DMS153 treated with DMSO at 0.1 percent for 48 hours (cell line): ENCODE results near the gene SNX18.

Source experiments
- DNase-seq: peaks from one replicate; lab custom pipeline; 2025; ENCODE audit not compliant: unreplicated experiment; lab: John Stamatoyannopoulos, UW

The SNX18 gene

DNA sequence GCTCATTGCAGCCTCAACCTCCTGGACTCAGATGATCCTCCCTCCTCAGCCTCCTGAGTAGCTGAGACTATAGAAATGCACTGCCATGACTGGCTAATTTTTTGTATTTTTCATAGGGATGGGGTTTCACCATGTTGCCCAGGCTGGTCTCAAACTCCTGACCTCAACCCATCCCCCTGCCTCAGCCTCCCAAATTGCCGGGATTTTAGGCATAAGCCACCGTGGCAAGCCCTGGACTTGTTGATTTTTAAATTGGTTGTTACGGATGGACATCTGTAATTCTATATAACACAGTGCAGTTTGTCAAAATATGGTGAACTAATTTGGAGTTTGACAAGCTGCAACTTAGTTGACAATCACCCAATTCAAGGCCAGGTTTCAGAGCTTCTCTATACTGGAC lies 22.7 kb downstream of the SNX18 start:
- no peak for DNase-seq

GRCh38 chr5:54541823-54542783 lies 24.5 kb downstream of the SNX18 start:
- no peak for DNase-seq

DNA sequence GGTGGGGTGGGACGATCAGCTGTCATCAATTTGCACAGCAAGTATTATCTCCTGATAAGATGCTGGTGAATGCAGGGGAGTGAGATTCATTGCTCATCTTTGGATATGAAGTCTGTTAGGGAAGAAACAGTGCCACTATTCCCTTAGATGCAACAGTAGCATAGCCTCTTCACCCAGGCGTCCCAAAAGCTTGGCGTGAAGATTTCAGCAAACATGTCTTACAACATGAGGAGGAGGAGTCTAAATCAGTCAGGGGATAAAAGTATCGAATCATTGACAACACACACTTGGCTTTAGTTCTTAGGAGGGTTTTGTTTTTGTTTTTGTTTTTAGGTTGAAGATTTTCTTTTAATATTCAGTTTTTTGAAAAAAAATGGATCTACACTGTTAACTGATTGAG lies 26.5 kb downstream of the SNX18 start:
- DNase-seq = no peak

- DNase-seq = no peak
Measured at GRCh38 chr5:54545796-54546195, 28.2 kb downstream of the SNX18 start.

DNA sequence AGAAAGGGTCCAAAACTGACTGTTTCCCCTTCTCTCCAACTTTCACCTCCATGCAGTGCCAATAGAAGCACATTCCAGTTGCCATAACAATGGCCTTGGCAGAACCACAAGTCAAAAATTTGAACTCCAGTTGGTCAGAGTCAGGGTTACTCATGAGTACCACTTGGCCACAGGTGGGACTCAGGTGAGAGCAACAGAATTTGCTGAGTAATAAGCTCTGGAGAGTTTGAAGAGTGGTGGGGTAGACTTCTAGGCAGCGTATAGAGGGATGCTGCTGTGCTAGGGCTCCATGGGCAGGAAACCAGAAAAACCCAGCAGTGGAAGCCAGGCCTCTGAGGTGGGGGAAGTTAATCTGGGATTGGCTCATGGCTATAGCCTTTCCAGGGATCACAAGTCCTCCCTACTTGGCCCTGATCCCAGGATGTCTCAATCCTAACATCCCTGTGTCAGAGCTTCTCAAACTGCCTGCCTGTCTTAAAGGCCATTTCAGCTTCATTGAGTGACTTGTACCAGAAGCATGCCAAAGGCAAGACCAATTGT lies 30.2 kb downstream of the SNX18 start:
- DNase-seq = no peak

DNA sequence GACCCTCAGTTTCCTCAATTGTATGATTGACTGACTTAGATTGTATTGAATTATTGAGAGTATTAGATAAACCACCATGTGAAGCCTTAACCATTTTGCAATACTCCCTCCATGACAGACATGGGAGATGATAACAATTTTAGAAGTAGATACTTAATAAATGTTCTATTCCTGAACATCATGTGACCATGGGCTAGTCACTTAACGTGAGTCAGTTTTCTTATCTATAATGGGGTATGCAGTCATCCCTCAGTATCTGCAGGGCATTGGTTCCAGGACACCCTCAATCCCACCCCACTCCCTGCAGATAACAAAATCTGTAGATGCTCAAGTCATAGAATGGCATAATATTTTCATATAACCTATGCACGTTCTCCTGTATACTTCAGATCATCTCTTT lies 31.0 kb downstream of the SNX18 start:
- DNase-seq = no peak

DNA sequence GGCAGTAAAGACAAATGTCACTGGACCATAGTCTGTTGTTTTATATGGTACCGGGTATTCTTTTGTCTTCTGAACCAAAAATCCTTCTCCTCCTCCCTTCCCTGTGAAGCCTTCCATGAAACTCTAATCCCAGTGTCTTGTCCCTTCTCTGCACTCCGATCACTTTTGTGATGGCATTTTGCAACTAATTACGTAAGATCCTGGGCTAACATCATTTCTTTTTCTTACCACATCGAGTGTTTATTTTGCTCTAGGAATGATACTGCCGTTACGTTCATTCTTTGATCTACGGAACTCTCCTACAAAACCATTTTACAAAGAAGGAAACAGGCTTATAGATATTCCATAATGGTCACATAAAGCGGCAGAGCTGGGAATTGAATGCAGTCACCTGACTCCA lies 33.7 kb downstream of the SNX18 start:
- no peak for DNase-seq

GRCh38 chr5:54551926-54552325 lies 34.4 kb downstream of the SNX18 start:
- DNase-seq = no peak

DNA sequence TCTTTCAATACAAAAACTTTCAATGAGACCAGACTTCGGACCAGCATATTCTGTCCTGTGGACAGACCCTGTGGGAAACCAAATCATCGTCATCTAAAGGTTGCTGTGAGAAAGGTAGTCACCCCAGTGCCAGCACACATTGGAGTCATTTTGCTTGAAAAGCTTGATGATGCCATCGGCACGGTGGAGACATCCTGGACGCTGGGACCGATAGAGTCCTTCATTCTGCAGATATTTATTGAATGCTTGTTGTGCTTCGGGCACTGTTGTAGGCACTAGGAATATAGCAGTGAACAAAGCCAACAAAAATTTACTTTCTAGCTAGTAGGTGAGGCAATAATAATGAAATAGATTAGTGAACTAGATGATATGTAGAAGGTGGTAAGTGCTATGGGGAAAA lies 34.9 kb downstream of the SNX18 start:
- DNase-seq = no peak

- DNase-seq = no peak
Measured at GRCh38 chr5:54553659-54554207, 36.2 kb downstream of the SNX18 start.

DNA sequence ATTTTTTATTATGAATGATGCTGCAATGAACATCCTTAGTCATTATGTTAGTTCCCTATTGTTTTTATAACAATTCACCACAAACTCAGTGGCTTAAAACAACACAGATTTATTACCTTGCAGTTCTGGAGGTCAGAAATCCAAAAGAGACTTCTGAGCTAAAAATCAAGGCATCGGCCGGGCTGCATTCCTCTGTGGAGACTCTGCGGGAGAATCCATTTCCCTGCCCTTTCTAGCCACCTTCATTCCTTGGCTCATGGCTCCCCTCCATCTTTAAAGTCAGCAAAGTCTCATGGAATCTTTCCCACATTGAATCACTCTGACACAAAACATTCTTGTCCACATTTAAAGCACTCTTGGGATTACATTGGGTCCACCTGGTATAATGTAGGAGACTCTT lies 38.6 kb downstream of the SNX18 start:
- no peak for DNase-seq

- DNase-seq = no peak
Measured at GRCh38 chr5:54558362-54558761, 40.8 kb downstream of the SNX18 start.

- no peak for DNase-seq
Measured at GRCh38 chr5:54561651-54562050, 44.1 kb downstream of the SNX18 start.

DNA sequence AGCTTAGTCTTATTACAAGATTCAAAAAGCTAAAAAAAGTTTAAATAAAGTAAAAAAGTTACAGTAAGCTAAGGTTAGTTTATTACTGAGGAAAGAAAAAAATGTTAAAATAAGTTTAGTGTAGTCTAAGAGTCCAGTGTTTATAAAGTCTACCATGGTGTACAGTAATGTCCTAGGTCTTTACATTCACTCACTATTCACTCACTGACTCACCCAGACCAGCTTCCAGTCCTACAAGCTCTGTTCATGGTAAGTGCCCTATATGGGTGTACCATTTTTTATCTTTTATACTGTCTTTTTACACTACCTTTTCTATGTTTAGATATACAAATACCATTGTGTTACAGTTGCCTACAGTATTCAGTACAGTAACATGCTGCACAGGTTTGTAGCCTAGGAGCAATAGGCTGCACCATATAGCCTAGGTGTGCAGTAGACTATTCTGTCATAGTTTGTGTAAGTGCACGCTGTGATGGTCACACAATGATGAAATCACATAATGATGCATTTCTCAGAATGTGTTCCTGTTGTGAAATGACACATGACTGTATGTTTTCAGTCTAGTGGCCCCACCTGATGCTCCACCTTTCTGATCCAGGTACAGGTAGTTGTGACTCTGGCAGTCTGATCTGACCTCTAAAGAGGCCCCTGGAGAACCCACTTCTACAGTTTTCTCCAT lies 45.7 kb downstream of the SNX18 start:
- DNase-seq = no peak

DNA sequence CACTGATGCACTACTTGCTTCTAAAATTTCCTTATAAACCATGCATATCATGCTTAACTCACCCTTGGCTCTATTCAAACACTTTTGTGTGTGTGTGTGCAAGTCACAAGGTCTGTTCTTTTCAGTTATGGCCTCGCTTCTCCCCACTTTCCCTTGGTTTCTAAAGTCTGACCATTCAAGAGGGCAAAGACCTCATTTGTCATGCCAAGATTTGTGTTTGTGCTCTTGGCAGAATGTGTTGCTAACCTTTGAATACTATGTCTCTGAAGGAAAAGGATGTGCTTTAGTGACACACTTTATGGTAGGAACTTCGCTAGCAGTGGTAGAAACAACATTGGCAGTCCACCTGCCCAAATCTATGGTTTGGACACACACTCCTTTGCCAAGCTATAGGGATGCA lies 50.4 kb downstream of the SNX18 start:
- no peak for DNase-seq

GRCh38 chr5:54570916-54571315 lies 53.4 kb downstream of the SNX18 start:
- no peak for DNase-seq

DNA sequence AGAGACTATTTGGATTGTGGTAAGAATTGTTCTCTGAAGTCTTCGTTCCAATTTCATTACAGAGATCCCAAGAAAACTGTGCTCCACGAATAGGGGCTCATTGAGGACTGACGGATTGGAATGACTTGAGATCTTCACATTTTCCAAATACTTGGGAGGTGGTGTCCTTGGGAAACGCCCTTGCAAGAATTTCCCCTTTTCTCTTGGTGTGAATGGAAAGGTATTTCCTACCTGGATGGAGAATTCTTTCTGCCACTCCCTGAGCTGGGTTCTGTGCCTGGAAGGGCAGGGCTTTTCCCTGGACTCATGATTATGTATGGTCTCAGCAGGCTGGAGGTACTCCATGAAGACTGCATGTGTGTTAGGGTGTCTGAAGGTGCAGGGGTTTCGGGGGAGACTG lies 53.9 kb downstream of the SNX18 start:
- no peak for DNase-seq

- no peak for DNase-seq
Measured at GRCh38 chr5:54573812-54574489, 56.4 kb downstream of the SNX18 start.

DNA sequence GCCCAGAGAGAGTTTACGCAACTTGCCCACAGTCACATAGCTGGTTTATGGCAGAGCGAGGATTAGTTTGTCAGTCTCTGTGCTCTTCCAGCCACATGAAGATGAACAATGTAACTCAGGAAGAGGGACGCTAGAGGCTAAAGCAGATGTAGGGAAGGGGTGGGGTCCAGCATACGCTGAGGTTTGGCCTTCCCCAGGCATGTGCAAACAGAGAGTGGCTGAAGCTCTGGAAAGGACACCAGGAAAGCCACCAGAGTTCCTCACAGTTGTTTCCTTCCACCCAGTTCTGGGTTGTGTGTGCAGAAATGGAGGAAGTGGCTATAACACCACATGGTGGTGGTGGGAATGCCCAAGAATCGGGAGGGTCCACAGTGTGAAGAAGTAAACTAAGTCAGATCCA lies 60.0 kb downstream of the SNX18 start:
- no peak for DNase-seq

DNA sequence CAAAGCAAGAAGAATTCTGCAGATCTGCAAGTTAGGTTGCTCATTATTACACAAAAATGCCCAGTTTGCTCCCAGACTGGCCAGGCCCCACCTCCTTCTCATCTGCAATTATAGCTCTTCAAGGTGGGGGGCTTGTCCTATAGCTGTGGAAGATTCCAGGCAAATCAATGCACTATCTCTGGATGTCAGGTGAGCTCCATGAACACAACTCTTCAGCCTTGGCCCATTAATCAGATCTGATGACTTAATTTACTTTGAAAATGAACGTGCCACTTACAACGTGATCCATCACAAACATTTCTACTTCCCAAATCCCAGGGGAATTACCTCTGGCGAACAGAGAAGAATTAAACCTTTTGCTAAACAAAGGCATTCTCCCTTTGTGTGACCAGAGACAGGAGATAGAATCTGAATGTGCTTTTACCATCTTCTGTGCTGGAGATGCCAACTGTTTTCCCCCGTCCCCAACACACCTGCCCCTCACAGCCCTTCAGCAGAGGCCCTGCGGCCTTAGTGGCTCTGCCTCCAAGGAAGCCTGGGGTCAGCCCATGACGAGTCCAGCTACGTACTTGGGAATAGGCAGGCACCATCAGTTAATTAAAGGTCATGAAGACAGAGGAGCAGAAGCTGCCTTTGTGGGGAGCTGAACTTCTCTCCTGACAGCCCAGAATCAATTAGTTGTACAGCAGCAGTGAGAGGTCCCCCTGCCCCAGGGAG lies 60.5 kb downstream of the SNX18 start:
- no peak for DNase-seq
